MV-4-11 (cell line): ENCODE data around the gene GRIN2D.

Experiments used
- DNase-seq: peaks from one replicate; lab custom pipeline; 2025; lab: John Stamatoyannopoulos, UW

Gene GRIN2D

GRCh38 chr19:48393559-48394330, at the start of gene GRIN2D:
Gene GRIN2D (plus strand): TSS chr19:48393668. CDS start chr19:48398393, 4,725 bp downstream.
- no peak for DNase-seq

DNA sequence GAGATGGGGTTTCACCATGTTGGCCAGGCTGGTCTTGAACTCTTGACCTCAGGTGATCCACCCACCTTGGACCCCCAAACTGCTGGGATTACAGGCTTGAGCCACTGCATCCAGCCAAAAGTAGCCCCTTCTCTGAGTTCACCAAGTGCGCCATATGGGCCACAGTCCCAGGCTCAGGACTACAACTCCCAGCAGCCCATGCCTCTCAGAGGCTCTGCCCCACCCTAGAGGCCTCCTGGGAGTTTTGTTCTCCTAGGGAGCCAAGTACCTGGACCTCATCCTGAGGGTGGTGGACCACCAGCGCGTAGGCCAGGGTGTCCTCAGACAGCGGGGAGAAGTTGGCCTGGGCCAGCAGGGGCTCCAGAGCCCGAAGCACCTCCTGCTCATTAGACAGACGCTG, 48.6 kb upstream of the GRIN2D start:
- DNase-seq: no peak

GRCh38 chr19:48346191-48346590, 47.3 kb upstream of the GRIN2D start:
- no peak for DNase-seq

- DNase-seq: no peak
These were observed 45.4 kb upstream of the GRIN2D start for GRCh38 chr19:48348045-48348444.

DNA sequence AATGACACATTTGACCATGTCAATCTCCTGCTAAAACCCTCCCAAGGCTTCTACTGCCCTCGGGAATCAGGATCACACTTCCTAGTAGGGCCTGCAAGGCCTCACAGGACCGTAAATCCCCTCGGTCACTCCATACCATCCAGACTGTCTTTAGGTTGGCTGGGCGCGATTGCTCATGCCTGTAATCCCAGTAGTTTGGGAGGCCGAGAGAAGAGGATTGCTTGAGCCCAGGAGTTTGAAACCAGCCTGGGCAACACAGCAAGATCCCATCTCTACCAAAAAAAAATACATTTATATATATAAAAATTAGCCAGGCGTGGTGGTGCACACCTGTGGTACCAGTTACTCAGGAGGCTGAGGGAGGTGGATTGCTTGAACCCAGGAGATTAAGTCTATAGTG, 44.7 kb upstream of the GRIN2D start:
- no peak for DNase-seq

DNA sequence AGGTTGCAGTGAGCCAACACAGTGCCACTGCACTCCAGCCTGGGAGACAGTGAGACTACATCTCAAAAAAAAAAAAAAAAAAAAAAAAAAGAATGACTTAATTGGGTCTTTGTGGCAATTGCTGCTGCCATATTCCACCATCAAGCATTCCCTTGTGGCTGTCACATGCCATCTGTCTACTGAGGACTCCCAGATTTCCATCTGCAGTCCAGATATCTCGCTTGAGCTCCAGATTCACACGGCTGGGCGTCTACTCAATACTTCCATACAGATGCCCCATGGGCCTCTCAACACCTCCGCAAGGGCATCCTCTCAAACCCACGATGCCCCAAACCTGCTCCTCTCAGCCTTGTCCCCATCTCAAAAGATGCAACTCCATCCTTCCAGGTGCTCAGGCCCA, 42.6 kb upstream of the GRIN2D start:
- no peak for DNase-seq

- DNase-seq: peak; percentile 44
These were observed 42.1 kb upstream of the GRIN2D start for GRCh38 chr19:48351341-48351752.

DNA sequence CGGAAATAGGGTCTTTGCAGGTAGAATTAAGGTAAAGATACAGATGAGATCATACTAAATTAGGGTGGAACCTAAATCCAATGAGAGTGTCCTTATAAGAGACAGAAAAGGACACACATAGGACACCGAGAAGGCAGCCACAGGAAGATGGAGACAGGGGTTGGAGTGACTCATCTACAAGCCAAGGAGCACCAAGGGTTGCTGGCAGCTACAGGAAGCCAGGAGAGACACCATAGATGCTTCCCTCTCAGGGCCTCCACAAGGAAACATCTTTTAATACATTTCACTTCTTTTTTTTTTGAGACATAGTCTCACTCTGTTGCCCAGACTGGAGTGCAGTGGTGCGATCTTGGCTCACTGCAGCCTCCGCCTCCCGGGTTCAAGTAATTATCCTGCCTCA, 39.8 kb upstream of the GRIN2D start:
- peak; percentile 65 for DNase-seq

DNA sequence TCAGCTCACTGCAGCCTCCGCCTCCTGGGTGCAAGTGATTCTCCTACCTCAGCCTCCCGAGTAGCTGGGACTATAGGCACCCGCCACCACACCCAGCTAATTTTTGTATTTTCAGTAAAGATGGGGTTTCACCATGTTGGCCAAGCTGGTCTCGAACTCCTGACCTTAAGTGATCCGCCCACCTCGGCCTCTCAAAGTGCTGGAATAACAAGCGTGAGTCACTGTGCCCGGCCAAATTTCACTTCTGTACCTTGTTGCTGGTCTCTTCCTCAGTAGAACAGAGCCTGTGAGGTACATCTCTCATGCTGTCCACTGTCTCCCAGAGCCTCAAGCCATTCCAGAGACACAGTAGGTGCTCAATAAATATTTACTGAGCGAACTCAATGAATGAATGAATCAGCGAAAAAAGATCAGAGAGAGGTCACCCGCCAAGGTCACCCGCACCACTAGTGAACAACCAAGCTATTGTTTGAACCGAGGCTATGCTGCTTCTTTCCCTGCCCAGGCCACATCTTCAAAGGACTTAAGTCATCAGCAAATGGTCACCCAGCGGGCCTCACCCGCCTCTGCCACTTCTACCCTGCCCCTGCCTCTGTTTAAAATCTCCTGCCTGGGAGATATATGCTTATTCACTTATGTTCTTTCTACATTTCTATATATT, 39.0 kb upstream of the GRIN2D start:
- peak; percentile 66 for DNase-seq

GRCh38 chr19:48355365-48355954, 38.0 kb upstream of the GRIN2D start:
- DNase-seq: no peak

DNA sequence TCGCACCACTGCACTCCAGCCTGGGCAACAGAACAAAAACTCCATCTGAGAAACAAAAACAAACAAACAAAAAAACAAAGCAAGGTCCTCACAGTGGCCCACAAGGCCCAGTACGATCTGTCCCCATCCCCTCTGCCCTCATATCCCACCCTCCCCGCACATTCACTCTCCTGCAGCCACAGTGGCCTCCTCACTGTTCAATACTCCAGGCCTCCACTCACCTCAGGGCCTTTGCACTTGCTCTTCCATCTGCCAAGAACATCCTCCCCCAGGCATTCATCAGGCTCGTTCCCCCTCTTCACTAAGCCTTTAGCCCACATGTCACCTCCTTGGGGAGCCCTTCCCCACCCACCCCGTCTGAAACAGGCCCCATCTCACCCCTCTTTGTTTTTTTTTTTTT, 34.3 kb upstream of the GRIN2D start:
- no peak for DNase-seq

DNA sequence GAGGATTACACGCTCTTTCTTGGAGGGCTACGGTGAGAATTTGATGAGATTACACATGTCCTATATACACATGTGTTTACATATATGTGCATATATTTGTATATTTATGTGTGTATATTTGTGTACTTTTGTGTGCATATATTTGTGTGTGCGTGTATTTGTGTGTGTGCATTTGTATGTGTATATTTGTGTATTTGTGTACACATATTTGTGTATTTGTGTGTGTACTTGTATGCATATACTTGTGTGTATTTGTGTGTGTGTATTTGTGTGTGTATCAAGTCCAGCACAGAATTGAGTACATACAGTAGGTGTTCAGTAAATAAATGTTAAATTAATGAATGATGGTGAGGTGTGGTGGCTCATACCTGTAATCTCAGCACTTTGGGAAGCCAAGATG, 31.6 kb upstream of the GRIN2D start:
- DNase-seq: no peak

DNA sequence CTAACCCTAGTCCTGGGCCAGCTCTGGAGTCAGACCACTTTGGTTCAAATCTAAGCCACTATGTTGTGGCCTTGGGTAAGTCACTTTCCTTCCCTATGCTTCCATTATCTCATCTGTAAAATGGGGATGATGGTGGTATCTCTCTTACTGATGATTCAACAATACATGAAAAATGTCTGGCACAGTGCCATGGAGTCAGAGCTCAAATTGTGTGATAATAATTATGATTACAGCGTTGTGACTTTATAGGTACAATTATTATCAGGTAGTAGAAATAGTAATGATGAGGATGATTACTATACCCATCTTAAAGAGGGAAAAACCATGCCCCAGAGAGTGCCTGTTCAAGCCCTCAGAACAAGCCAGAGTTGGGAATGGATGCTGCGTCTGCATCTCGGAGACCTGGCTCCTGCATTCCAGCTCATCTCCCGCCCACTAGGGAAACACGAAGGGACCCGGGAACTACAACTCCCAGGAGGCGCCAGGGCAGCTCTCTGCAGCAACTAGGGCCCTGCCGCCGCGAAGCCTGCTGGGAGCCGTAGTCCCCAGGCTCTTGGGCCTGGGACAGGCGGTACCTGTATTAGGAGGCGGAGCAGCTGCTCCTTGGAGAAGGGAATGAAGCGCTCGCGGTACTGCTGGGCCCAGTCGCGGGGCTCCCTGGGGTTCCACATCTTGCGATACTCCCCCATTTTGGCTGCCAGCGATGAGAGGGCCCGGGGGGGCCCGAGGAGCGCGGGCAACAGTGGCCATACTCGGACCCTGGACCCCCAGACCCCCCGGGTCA, 30.6 kb upstream of the GRIN2D start:
- DNase-seq: peak; percentile 96

GRCh38 chr19:48363500-48363809, 30.0 kb upstream of the GRIN2D start:
- DNase-seq: no peak

- DNase-seq: peak; percentile 100
These were observed 29.5 kb upstream of the GRIN2D start, which contains the start of the genes SYNGR4 and TMEM143 for GRCh38 chr19:48363810-48364597. Gene SYNGR4 (plus strand): TSS chr19:48364367. CDS start chr19:48365843, 1,476 bp downstream. Gene TMEM143 (minus strand): TSS chr19:48363940. CDS start chr19:48363920, 20 bp downstream.

DNA sequence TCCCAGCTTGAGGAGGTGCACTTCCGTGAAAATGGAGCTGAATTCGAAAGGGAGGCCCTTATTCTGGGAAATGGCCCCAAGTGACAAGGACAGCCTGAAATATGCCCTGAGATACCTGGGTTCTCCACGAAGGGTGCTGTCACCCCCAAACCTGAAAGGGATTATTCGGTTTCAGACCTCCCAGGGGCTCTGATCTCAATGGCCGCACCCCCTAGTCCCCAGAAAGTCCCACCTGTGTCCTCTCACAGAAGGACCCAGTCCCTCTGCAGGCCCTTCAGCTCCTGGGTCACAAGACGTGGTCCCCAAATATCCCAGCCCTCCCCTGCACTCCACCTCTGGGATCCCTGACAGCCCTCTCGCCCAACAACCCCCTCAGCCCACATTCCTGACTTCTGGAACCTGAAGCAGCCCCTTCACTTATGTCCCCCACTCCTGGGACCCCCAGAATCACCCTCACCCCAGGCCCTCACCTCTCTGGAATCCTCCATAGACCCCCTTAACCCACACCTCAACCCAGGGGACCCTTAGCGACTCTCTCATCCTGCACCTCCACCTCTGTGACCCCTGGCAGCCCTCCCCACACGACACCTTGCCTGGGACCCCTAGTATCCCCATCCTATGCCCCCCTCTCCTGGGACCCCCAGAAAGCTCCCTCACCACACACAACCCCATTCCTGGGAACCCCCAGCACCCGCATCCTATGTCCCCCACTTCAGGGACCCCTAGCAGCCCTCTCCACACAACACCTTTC, 28.7 kb upstream of the GRIN2D start:
- no peak for DNase-seq

GRCh38 chr19:48365602-48366001, 27.9 kb upstream of the GRIN2D start:
- no peak for DNase-seq

DNA sequence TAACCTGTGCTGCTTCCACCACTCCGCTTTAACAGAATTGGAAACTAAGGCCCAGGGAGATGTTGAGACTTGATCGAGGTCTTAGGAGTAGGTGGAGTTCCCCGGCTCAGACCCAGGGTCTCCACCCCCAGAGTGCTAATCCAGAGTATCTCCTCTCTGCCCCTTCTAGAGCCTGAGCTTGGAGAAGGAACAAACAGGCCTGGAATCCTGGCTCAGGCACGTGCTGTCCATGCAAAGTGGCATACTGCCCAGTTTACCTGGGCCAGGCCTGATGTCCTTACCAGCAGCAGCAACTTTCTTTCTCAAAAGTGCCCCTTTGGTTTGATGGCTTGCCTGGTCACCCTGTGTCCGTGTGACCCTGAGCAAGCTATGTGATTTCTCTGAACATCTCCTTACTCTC, 25.6 kb upstream of the GRIN2D start:
- no peak for DNase-seq

DNA sequence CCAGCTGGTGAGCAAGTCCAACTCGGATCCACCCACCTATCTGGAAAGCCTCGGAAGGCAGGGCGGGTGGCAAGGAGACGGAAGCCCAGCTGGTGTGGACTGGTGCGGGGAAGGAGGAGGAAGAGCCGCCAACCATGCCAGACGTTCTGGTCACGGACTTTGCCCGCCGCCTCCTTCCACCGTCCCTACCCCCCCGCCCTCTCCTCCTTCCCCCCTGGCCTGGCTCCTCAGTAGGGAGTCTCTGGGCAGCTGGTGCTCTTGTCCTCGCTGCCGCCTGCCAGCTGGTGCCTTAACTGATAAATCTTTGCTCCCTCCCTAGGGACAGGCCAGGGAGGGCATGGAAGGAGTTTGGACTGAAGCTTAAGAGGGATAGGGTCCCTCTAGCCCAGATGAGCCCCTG, 24.5 kb upstream of the GRIN2D start:
- no peak for DNase-seq

DNA sequence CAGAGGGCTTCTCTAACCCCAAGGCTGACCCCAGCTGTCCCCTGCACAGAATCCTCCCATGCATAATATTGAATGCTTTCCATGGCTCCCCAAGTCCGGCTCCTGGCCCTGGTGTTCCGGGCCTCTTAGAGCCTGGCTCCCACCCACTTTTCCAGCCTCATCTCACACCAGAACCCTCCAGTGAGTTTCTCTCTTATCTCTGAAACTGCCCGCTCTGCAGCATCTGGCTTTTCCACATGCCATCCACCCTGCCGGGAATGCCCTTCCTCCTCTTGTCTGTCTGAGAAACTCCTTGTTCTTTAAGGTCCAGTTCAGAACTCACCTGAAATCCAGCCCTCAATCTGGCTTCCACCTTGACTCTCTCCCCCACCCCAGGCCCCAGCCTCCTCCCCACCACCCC, 22.5 kb upstream of the GRIN2D start:
- DNase-seq: no peak

GRCh38 chr19:48371367-48371766, 22.1 kb upstream of the GRIN2D start:
- DNase-seq: no peak
